Mesodermal cell (in vitro differentiated cells): ENCODE data around the gene NANOS1.
A peak's percentile ranks its signal among the peaks of the same experiment; 100 is the strongest.

Source experiments
- H3K27ac ChIP-seq: 2 replicates; pipeline ENCODE4 v1.7.0; 2013; ENCODE audit warnings: mild to moderate bottlenecking, low read depth, low read length, moderate library complexity; ENCODE audit not compliant: severe bottlenecking
- H3K36me3 ChIP-seq: 2 replicates; pipeline ENCODE4 v1.7.1; 2013; ENCODE audit warnings: mild to moderate bottlenecking, low read length, moderate library complexity; ENCODE audit not compliant: control insufficient read depth, insufficient read depth
- H3K4me1 ChIP-seq: one replicate; pipeline ENCODE4 v1.7.1; 2013; ENCODE audit warnings: mild to moderate bottlenecking, low read length; ENCODE audit not compliant: insufficient read depth, control insufficient read depth, poor library complexity, severe bottlenecking
- H3K4me3 ChIP-seq: 2 replicates; pipeline ENCODE4 v1.7.0; 2013; ENCODE audit warnings: low read length, control low read depth, mild to moderate bottlenecking; ENCODE audit not compliant: insufficient read depth, poor library complexity, severe bottlenecking; ENCODE audit errors: extremely low read depth
- H3K9me3 ChIP-seq: 2 replicates; pipeline ENCODE4 v1.7.1; 2013; ENCODE audit warnings: mild to moderate bottlenecking, low read length, moderate library complexity; ENCODE audit not compliant: control insufficient read depth
- WGBS, 2 experiments: methylation state at CpG; one replicate each; pipeline ENCODE4 v1.1.5; 2013; ENCODE audit warnings: missing lambda C conversion rate in 2 of 2; ENCODE audit not compliant: insufficient coverage in 2 of 2; 5-methylcytosine and 5-hydroxymethylcytosine counted together

NANOS1 gene

DNA sequence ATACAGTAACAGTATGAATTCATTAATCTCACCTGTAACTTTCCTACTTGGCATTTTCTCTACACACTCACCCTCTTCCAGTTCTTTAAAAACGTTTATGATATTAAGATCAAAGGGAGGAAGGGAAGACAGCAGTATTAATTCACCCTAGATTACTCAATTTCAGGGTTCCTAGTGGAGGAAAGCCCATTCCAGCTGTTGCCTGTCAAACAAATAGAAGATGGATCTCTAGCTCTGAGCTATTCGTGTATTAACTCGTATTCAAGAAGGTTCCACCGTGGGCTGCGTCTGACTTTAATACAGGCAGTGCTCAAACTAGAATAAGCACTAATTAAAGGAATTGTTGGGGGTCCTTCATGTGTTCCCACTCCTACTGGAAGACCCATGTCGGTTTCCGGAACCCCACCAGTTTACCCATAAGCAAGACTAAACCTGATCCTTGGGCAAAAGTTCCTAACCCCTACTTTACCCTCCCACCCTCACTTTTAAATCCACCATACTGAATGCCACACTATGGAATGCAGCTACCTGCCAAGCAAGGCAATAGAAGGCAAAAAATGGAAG, 2.1 kb downstream of the NANOS1 start:
- Histone ChIP-seq H3K4me3 (peak overlapping the region; percentile 49), H3K36me3 (peaks cover 33% of the 10 kb centered on the region), H3K9me3 (no peaks in the 10 kb centered on the region), H3K4me1 (peaks cover 2% of the 10 kb centered on the region), H3K27ac (no peak overlapping the region)
- 53 to 90% methylated on average over 2 to 5 of the region's 7 CpGs for WGBS, 2 experiments

DNA sequence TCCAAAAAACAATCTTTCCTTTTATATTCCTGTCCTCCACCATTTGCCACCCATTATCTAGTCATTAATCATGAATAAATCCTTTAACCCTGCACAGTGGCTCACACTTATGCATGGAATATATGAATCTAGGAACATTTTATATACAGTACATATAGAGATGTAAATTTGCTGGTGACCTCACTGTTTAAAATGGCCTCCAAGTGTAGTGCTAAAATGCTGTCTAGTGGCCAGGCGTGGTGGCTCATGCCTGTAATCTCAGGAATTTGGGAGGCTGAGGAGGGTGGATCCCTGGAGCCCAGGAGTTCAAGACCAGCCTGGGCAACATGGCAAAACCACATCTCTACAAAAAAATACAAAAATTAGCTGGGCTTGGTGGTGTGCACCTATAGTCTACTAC, 9.6 kb downstream of the NANOS1 start:
- Histone ChIP-seq H3K27ac (no peak overlapping the region), H3K4me1 (no peaks in the 10 kb centered on the region), H3K9me3 (no peaks in the 10 kb centered on the region), H3K36me3 (peaks cover 88% of the 10 kb centered on the region), H3K4me3 (no peak overlapping the region)
- WGBS, 2 experiments: 83% methylated on average over 1 of the region's 1 CpG; no CpG with 5 or more reads in 1 of the 2 experiments

DNA sequence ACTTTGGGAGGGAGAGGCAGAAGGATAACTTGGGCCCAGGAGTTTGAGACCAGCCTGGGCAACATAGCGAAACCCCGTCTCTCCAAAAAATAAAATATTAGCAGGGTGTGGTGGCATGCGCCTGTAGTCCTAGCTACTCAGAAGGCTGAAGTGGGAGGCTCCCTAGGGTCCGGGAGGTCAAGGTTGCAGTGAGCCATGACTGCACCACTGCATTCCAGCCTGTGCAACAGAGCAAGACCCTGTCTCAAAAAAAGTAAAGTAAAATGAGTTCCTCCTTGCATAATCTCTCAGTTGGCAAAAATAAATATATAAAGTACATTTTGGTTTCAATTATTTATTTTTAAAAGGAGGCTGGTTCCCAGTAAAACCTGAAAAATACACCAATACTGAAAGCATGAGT, 11.8 kb downstream of the NANOS1 start:
- peaks cover 97% of the 10 kb centered on the region for H3K36me3 ChIP-seq

DNA sequence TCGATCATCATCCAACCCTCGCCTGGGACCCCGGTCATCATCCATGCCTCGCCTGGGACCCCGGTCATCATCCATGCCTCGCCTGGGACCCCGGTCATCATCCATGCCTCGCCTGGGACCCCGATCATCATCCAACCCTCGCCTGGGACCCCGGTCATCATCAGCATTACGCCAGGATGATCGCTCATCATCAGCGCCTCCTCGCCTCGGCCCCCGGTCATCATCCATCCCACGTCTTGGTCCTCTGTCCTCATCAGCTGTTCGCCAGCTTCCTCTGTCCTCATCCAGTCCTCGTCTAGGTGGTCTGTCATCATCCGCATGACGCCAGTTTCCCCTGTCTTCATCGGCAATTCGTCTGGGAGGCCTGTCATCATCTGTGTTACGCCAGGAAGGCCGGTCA, 12.7 kb downstream of the NANOS1 start:
- 96 to 97% methylated on average over 26 of the region's 26 CpGs for WGBS, 2 experiments
- Histone ChIP-seq H3K4me3 (no peak overlapping the region), H3K4me1 (no peaks in the 10 kb centered on the region), H3K9me3 (no peaks in the 10 kb centered on the region), H3K36me3 (peaks cover 99% of the 10 kb centered on the region), H3K27ac (no peak overlapping the region)

More for the DNA sequence above, 11.8 kb downstream of the NANOS1 start:
- no peak overlapping the region for H3K27ac ChIP-seq
- 79 to 92% methylated on average over 2 to 3 of the region's 4 CpGs for WGBS, 2 experiments
- no peaks in the 10 kb centered on the region for H3K9me3 ChIP-seq
- no peaks in the 10 kb centered on the region for H3K4me1 ChIP-seq
- no peak overlapping the region for H3K4me3 ChIP-seq

DNA sequence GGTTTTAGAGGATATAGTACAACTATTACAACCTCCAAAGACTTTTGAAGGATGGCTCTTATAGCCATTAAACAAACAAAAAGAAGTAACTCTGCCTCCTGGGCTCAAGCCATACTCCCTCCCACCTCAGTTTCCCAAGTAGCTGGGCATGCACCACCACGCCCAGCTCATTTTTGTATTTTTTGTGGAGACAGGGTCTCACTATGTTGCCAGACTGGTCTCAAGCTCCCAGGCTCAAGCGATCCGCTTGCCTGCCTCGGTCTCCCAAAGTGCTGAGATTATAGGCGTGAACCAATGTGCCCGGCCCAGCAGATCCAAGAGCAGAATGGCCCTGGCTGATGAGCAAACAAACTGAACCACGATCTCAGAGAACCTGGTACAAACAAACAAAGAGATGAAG, 16.0 kb downstream of the NANOS1 start:
- Histone ChIP-seq H3K36me3 (peaks cover 99% of the 10 kb centered on the region), H3K27ac (no peak overlapping the region)
- 96 to 98% methylated on average over 6 of the region's 7 CpGs for WGBS, 2 experiments

DNA sequence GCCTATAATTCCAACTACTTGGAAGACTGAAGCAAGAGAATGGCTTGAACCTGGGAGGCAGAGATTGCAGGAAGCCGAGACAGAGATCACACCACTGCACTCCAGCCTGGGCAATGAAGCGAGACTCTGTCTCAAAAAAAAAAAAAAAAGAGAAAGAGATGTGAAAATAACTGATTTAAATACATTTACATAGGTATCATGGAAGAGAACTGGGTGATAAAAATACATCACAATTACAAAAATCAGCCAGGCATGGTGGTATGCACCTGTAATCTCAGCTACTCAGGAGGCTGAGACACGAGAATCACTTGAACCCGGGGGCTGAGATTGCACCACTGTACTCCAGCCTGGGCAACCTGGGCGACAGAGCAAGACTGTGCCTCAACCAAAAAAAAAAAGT, 19.8 kb downstream of the NANOS1 start:
- 90 to 96% methylated on average over 3 to 4 of the region's 5 CpGs for WGBS, 2 experiments

More for the DNA sequence above, 16.0 kb downstream of the NANOS1 start:
- no peak overlapping the region for H3K4me3 ChIP-seq
- H3K4me1 ChIP-seq: no peaks in the 10 kb centered on the region
- no peaks in the 10 kb centered on the region for H3K9me3 ChIP-seq

DNA sequence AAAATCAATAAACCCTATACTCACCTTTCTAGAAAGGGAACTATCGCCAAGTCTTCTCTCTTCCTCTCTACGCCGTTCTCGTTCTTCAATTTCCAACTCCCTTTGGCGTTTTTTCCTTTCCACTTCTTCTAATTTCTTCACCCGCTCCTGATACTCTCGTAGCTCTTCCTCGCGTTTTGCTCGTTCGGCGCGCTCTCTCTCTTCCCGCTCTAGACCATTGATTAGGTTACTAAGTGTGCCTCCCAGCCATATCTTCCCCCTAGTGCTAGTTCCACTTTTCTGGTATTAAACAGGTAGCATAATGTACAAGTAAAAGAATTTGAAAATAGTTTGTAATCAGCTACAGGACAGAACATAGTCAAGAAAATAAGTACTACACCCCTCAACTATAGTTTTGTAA, 20.3 kb downstream of the NANOS1 start:
- no peaks in the 10 kb centered on the region for H3K4me1 ChIP-seq
- WGBS, 2 experiments: 95 to 96% methylated on average over 11 to 14 of the region's 14 CpGs
- peaks cover 100% of the 10 kb centered on the region for H3K36me3 ChIP-seq

More for the DNA sequence above, 19.8 kb downstream of the NANOS1 start:
- Histone ChIP-seq H3K36me3 (peaks cover 100% of the 10 kb centered on the region), H3K9me3 (no peaks in the 10 kb centered on the region), H3K27ac (no peak overlapping the region), H3K4me1 (no peaks in the 10 kb centered on the region), H3K4me3 (no peak overlapping the region)

DNA sequence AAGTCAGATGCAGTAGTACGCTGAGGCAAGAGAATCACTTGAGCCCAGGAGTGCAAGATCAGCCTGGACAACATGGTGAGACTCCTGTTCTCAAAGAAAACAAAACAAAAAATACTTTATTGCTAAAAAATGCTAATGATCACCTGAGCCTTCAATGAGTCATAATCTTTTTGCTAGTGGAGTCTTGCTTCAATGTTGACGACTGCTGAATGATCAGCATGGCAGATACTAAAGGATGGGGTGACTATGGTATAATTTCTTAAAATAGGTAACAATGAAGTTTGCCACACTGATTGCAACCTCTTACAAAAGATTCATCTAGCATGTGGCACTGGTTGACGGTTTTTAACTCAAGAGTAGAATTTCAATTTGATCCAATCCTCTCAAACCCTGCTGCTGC, 22.3 kb downstream of the NANOS1 start:
- Histone ChIP-seq H3K36me3 (peaks cover 100% of the 10 kb centered on the region), H3K9me3 (no peaks in the 10 kb centered on the region), H3K27ac (no peak overlapping the region), H3K4me3 (no peak overlapping the region), H3K4me1 (no peaks in the 10 kb centered on the region)
- 91 to 100% methylated on average over 2 to 3 of the region's 3 CpGs for WGBS, 2 experiments

More for the DNA sequence above, 20.3 kb downstream of the NANOS1 start:
- Histone ChIP-seq H3K4me3 (no peak overlapping the region), H3K27ac (no peak overlapping the region), H3K9me3 (no peaks in the 10 kb centered on the region)

DNA sequence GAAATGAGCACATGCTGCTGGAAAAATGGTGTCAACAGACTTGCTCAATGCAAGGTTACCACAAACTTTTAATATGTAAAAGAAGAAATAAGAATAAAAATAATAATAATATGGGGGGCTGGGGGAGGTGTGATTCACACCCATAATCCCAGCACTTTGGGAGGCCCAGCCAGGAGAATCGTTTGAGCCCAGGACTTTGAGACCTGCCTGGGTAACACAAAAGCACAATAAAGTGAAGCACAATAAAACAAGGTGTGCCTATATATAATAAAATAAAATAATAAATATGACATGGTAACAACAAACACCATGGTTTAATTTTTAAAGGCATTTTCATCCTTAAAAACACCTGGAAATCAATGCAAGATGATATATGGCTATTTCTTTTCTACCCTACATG, 26.0 kb downstream of the NANOS1 start:
- Histone ChIP-seq H3K27ac (no peak overlapping the region), H3K36me3 (peaks cover 100% of the 10 kb centered on the region), H3K4me3 (no peak overlapping the region), H3K9me3 (no peaks in the 10 kb centered on the region), H3K4me1 (no peaks in the 10 kb centered on the region)
- WGBS, 2 experiments: 100% methylated on average over 1 of the region's 1 CpG; no CpG with 5 or more reads in 1 of the 2 experiments

DNA sequence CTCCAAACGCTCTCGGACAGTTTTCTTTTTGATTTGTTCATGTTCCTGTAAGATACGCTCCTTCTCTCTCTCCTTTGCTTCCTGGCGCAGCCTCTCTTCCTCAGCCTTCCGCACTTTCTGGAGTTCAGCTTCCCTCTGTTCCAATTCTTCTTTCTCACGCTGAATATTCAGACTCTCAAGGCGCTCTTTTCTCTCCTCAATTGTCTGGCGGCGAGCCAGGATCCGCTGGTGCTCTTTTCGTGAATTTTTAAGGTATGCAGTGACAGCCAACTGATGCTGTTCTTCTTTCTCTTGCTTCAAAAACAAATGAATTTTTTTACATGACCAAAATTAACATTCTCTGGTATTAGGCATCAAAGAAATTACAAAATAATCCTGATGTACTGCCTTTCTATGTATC, 28.5 kb downstream of the NANOS1 start:
- Histone ChIP-seq H3K27ac (no peak overlapping the region), H3K4me3 (no peak overlapping the region), H3K4me1 (no peaks in the 10 kb centered on the region), H3K36me3 (peaks cover 98% of the 10 kb centered on the region), H3K9me3 (no peaks in the 10 kb centered on the region)
- 96 to 99% methylated on average over 11 of the region's 11 CpGs for WGBS, 2 experiments

DNA sequence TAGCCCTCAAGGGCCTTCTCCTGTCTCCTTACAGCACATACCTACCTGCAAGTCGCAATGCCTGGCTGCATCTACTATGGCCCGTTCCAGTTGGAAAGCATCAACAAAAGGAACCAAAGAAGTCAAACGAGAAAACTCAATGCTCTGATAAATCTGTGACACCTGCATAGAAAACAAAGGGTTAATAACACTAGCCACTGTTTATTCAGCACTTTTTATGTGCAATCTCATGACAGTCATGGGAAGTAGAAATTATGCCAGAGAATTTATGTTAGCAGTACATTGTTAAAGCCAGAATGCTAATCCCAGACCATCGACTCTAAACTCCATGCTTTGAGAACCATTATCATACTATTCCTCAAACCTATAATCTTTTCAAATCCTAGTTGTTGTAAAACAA, 30.0 kb downstream of the NANOS1 start:
- Histone ChIP-seq H3K4me1 (no peaks in the 10 kb centered on the region), H3K36me3 (peaks cover 98% of the 10 kb centered on the region), H3K4me3 (no peak overlapping the region), H3K9me3 (no peaks in the 10 kb centered on the region), H3K27ac (no peak overlapping the region)
- 88 to 94% methylated on average over 3 to 4 of the region's 4 CpGs for WGBS, 2 experiments
